Measurements from ENCODE around the gene DNAJB11.

DNAJB11 gene

DNA sequence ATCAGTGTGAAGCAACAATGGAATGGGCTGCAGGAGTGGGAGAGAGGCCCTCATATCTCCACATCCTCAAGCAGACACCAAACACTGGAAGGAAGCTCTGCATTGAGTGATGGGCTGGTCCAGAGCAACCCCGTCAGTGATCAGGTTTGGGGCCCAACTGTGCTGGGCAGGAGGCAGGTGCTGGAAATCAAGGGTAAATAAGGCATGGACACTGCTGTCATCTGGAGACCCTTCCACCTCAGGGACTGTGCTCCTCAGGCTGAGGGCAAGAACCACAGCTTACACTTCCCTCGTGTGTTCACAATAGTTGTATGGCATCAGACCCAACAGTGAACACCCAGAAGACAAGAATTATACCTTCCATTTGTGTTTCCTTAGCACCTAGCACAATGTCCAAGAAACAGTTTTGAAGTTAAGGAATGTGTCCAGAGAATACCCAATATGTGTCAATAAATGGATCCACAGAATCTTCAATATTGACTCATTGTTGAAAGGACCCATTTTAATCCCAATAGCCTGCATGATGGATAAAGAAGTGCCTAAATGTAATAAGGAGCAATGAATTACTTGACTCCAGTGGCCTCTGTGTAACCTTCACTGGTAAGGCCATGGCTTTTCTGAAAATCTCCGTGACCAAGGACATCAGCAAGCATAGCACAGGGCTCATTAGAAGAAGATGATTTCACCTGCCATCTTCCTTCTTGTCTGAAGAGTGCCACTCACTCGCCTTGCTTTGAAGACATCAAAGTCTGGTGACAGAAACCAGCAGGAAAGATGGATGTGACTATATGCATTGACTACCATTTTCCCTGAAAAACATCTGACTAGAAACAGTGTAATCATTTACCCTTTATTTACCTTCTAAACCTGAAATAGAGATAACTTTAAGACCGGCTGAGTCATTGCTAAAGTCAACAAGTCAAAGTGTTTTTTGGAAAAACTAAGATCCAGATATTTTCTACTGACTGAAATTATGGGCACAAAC lies 35.3 kb downstream of the DNAJB11 start:
- TF ChIP-seq CTCF (IDR thresholded peaks at IDR 0.05; ENCODE audit: low read depth, low read length), result no peak
- no peak overlapping the region for H3K4me3 ChIP-seq (ENCODE audit: low read depth, low read length)
- in situ Hi-C loops (cut with HindIII; ENCODE audit: low sequenced_read_pairs), result no loop called here
- DNase-seq (ENCODE audit: low read depth, low spot score), result no peak

- no peak for TF ChIP-seq CTCF (IDR thresholded peaks at IDR 0.05; ENCODE audit: low read depth, low read length)
- in situ Hi-C loops (cut with HindIII; ENCODE audit: low sequenced_read_pairs), result no loop called here
- H3K4me3 ChIP-seq (ENCODE audit: low read depth, low read length), result no peak overlapping the region
- no peak for DNase-seq (ENCODE audit: low read depth, low spot score)
These were observed 38.2 kb downstream of the DNAJB11 start for GRCh38 chr3:186608624-186609215.

- no peak for TF ChIP-seq CTCF (IDR thresholded peaks at IDR 0.05; ENCODE audit: low read depth, low read length)
- H3K4me3 ChIP-seq (ENCODE audit: low read depth, low read length), result no peak overlapping the region
- DNase-seq (ENCODE audit: low read depth, low spot score), result no peak
- in situ Hi-C loops (cut with HindIII; ENCODE audit: low sequenced_read_pairs), result no loop called here
These were observed 38.8 kb downstream of the DNAJB11 start for GRCh38 chr3:186609247-186609868.

DNA sequence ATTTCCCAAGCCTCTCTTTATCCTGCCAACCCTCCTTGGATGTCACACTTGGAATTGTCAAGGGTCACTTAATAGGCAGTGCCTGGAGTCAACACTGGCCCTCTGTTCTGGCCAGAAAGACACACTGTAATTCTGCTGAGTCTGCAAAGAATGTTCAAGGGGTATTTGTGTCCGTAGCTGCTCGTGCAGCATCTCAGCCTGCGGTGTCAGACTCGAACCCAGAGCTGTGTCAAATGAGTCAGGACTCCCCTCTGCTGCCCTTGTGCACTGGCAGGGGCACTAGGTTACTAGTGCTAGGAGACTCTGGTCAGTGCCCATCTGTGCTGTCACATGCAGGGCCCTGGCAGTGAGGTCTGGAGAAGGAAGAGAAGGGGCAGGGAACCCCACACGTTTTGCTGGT lies 41.5 kb downstream of the DNAJB11 start:
- no peak for DNase-seq (ENCODE audit: low read depth, low spot score)
- H3K4me3 ChIP-seq (ENCODE audit: low read depth, low read length), result no peak overlapping the region
- in situ Hi-C loops (cut with HindIII; ENCODE audit: low sequenced_read_pairs), result no loop called here
- TF ChIP-seq CTCF (IDR thresholded peaks at IDR 0.05; ENCODE audit: low read depth, low read length), result no peak

GRCh38 chr3:186612721-186613636 lies 42.5 kb downstream of the DNAJB11 start, which contains the start of gene AHSG:
TSS of gene AHSG (plus strand) at chr3:186613060. CDS start at chr3:186613142, 82 bp downstream.
- no peak for TF ChIP-seq CTCF (IDR thresholded peaks at IDR 0.05; ENCODE audit: low read depth, low read length)
- no peak within 1 kb of the TSS for H3K4me3 ChIP-seq (ENCODE audit: low read depth, low read length)
- no peak for DNase-seq (ENCODE audit: low read depth, low spot score)
- in situ Hi-C loops (cut with HindIII; ENCODE audit: low sequenced_read_pairs), result no loop called here

Data from astrocyte of the spinal cord (primary cell).